Dermis microvascular lymphatic vessel endothelial cell (primary cell): ENCODE data around the gene NT5DC2. TPM values are rescaled to one million over a fixed set of nuclear protein-coding genes. Genes with fewer than 3 reads are reported as not detected.

Experiments
- DNase-seq, 2 donors: peaks; one replicate each; pipeline versions ENCODE4 v3.0.0 to v3.0.0-alpha.2; 2010; ENCODE audit warnings: low read depth in 2 of 2
- total RNA-seq: library from RNA; depleted of rRNA; stranded (reverse); fragments of >200 nt; gene quantifications from 2 replicates; pipeline ENCODE4 v1.2.1, GENCODE V29; 2014

Gene NT5DC2
- total RNA-seq, 1 donor from 2014 or later: 24.4 TPM

DNA sequence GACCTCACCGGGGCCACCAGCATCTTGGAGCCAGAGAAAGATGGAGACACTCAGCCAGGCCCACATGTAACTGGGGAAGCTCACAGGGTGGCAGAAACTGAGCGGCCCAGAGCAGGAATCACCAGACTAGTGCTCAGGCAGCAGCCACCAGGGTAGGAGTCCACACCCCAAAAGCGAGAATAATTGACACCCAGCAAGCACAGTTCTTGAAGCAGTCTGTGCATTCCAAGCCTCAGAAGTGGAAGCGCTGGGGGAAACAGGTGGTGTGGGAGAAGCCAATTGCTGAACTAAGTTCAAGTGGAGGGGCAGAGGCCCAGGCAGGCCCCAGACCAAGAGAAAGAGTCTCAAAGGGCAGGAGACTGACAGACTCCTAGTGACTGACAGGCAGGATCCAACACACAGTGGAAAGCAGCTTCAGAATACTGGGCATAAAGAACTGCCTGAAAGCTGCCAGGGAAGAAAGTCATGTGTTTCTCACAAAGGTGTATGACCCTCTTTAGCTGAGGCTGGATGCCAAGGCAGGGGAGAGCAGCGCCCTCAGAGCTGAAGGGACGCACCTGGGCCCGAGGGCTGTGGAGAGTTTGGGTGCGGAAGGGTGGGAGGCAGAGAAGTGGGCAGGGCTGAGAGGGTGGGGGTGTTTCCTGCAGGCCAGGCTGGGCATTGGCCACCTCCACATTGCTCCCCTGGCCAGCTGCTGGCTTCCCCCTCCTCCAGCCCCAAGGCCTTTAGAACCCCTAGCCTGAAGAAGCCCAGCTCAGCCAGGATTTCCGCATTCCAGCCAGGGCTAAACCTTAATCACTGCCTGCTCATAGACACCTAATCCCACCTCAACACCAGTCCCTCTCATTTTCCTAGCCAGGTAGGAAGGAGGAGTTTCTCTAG, 7.7 kb downstream of the NT5DC2 start:
- DNase-seq: no peak

DNA sequence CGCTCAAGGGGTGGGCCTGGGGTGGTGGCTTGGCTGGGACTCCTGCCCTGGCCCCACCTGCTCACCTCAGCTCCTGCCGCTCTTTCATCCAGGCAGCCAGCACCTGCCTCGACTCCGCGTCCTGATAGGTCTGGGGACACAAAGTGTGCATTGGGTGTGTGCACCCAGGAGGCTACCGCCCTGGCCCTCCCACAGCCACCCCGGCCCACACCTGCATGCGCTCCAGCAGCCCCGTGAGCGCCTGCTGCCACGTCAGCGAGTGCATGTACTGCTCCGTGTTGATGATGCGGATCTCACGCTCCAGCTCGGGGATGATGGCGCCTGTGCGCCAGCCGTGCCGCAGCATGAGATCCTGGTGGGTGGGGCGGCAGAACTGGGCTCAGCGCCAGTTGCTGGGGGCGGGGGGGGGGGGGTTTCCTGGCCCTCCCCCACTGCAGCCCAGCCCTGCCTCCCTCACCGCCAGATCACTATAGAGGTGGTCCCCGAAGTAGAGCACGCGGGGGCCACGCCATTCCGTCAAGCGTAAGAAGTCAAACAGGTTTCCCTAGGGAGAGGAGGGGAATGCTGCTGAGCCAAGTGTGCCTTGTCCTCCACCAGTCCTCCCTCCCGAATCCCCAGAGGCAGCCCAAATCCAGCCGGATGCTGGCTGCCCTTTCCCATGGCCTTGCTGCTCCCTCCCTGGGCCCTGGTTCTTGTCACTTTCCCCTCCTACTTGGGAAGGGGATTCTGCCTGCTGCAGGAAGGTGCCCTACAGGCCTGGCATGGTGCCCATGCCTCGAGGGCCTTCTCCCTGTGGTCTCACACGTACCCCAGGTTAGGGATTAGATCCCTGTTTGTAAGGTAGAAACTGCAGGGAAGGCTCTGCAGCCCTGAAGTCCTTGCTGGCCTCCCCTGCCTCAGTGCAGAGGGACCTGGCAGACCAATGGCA, 8.6 kb downstream of the NT5DC2 start:
- DNase-seq: peak; percentile 30 to 68

DNA sequence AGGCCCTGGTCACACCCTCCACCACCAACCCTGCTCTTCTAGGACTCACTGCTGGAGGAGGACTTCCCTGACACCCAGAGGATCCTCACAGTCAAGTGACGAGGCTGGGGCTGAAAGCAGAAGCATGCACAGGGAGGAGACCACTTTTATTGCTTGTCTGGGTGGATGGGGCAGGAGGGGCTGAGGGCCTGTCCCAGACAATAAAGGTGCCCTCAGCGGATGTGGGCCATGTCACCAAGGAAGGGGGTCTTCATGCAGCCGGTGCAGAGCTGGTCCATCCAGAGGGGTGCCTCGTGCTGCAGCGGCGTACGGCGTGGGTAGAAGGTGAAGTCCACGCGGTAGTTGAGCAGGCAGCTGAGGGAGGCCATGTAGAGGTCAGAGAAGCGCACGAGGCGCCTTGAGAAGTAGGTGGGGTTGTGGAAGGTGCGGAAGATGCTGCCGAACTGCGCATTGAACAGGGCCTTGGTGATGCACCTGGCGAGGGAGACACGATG, 9.4 kb downstream of the NT5DC2 start:
- DNase-seq: no peak

DNA sequence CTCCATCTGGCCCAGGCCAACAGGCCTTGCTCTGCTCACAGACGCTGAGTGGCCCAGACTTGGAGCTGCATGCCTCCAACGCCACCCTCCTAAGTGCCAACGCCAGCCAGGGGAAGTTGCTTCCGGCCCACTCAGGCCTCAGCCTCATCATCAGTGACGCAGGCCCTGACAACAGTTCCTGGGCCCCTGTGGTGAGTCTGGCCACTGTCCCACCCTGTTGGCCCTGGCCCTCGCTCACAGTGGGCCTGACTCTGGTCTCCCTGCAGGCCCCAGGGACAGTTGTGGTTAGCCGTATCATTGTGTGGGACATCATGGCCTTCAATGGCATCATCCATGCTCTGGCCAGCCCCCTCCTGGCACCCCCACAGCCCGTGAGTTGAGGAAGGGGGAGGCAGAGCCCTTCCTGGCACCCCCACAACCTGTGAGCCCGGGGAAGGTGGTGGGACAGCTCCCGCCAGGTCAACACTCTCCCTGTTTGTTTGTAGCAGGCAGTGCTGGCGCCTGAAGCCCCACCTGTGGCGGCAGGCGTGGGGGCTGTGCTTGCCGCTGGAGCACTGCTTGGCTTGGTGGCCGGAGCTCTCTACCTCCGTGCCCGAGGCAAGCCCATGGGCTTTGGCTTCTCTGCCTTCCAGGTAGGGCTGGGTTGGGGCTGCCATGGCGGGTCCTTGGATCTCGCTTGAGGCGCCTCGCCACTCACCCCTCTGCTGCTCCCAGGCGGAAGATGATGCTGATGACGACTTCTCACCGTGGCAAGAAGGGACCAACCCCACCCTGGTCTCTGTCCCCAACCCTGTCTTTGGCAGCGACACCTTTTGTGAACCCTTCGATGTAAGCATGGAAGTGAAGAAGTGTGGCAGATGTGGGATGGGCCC, 10.0 kb downstream of the NT5DC2 start:
- no peak for DNase-seq

DNA sequence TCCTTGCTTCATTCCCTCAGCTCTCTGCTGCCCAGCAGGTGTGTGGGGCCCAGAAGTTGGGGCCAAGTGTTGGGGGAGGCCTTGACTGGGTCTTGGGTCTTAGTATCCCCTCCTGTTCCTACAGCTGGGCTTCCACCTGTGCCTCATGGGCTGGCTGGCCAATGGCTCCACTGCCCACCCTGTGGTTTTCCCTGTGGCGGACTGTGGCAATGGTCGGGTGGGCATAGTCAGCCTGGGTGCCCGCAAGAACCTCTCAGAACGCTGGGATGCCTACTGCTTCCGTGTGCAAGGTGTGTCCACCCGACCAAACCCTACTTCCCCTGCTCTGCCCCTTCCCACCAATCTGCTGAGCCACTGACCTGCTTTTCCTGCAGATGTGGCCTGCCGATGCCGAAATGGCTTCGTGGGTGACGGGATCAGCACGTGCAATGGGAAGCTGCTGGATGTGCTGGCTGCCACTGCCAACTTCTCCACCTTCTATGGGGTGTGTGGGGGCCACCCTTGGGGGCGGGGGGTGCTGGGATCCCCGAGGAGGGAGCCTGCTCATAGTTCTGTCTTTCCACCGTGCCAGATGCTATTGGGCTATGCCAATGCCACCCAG, 10.9 kb downstream of the NT5DC2 start:
- DNase-seq: no peak

DNA sequence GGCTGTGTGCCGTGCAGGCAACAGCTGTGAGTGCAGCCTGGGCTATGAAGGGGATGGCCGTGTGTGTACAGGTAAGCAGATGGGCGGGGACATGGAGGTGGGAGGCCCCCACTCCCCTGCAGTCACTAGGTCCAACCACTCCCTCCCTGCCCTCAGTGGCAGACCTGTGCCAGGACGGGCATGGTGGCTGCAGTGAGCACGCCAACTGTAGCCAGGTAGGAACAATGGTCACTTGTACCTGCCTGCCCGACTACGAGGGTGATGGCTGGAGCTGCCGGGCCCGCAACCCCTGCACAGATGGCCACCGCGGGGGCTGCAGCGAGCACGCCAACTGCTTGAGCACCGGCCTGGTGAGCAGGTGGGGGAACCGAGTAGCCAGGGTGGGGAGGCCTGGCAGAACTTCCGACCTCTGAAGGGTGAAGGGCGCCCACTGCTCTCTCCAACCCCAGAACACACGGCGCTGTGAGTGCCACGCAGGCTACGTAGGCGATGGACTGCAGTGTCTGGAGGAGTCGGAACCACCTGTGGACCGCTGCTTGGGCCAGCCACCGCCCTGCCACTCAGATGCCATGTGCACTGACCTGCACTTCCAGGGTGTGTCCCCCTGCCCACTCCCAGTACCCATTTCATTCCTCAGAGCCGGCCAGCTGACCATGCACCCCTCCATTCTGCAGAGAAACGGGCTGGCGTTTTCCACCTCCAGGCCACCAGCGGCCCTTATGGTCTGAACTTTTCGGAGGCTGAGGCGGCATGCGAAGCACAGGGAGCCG, 11.6 kb downstream of the NT5DC2 start:
- DNase-seq: no peak

DNA sequence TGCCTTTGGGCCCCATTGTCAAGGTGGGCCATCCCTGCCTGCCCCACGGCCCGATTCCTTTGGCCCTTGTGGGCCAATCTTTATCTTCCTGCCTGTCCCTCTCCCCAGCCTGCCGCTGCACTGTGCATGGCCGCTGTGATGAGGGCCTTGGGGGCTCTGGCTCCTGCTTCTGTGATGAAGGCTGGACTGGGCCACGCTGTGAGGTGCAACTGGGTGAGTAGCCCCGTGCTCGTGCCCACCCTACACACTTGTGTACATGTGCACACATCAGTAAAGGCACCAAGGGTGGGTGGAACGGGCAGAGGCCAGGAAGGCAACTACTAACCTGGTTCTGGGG, 12.2 kb downstream of the NT5DC2 start:
- no peak for DNase-seq

DNA sequence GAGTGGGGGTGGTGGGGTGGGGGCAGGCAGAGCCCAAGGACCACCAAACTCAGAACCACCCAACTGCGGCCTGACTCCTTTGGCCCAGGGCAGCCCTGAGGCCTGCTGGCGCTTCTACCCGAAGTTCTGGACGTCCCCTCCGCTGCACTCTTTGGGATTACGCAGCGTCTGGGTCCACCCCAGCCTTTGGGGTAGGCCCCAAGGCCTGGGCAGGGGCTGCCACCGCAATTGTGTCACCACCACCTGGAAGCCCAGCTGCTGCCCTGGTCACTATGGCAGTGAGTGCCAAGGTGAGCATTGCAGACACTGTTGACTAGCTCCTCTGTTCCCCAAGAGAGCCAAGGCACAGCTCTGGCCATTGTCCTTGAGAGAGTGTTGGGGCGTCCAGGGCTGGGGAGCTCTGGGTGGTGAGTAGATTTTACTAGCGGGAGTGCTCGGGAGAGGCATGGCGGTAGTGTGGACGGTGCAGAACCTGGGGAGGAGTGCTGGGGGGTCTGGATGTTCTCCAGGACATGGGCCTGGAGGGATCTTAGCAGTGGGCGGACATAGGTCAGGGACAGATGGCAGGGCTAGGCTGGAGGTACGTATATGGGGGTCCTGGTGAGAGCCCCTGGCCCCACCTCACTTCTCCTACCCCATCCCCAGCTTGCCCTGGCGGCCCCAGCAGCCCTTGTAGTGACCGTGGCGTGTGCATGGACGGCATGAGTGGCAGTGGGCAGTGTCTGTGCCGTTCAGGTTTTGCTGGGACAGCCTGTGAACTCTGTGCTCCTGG, 12.8 kb downstream of the NT5DC2 start:
- DNase-seq: no peak

DNA sequence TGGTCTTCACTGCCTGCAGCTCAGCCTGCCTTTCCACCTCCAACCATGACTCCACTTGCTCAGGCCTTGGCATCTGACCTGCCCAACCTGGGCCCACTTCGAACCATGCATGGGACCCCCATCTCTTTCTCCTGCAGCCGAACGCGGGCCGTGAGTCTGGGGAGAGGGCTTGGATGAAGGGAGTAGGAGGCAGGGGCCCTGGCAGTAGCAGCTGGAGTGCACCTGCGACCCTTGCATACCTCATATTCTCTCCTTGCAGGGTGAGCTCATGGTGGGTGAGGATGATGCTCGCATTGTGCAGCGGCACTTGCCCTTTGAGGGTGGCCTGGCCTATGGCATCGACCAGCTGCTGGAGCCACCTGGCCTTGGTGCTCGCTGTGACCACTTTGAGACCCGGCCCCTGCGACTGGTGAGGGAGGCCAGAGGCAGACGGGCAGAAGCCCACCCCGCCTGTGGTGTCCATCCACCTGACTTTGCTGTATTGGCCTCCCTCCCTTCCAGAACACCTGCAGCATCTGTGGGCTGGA, 13.5 kb downstream of the NT5DC2 start:
- DNase-seq: no peak

DNA sequence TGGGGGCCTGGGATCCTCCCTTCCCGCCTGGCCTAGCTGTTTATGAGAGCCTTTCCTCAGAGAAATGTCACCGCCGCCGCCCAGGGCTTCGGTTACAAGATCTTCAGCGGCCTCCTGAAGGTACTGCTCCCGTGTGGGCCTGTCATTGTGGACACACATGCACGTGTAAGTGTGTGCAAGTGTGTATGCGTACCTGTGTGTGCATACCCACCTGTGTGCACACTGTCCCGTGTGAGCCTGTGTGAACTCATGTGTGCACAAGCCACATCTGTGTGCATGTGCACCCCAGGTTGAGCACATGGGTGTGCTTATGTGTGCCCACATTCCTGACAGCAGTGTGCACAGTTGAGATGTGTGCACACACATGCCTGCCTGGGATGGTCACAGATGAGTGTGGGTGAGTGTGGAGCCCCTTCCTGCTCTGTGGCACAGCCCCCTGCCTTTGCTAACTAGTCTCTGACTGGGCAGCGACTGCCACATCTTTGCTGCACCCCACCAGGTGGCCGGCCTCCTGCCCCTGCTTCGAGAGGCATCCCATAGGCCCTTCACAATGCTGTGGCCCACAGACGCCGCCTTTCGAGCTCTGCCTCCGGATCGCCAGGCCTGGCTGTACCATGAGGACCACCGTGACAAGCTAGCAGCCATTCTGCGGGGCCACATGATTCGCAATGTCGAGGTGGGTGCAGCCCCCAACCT, 14.1 kb downstream of the NT5DC2 start:
- DNase-seq: no peak

DNA sequence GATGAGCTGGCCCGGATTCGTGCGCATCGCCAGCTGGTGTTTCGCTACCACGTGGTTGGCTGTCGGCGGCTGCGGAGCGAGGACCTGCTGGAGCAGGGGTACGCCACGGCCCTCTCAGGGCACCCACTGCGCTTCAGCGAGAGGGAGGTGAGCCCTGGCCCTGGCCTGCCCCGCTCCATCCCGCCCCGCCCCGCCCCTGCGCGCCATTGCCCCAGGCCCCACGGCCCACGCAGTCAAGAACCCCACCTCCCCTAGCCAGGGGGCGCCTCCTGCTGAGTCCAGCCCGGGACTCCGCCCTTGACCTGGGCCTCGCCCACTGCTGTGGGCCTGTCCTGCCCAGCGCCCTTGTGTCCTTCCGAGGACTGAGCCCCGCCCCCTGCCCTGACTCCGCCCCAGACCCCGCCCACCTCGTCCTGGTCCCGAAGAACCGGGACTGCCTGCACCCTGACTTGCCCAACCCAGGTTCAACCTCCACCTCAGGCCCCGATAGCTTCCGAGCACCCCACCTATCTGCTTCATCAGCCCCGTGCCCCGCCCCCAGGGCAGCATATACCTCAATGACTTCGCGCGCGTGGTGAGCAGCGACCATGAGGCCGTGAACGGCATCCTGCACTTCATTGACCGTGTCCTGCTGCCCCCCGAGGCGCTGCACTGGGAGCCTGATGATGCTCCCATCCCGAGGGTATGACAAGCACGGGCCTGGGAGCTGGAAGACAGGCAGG, 14.8 kb downstream of the NT5DC2 start:
- DNase-seq: no peak

DNA sequence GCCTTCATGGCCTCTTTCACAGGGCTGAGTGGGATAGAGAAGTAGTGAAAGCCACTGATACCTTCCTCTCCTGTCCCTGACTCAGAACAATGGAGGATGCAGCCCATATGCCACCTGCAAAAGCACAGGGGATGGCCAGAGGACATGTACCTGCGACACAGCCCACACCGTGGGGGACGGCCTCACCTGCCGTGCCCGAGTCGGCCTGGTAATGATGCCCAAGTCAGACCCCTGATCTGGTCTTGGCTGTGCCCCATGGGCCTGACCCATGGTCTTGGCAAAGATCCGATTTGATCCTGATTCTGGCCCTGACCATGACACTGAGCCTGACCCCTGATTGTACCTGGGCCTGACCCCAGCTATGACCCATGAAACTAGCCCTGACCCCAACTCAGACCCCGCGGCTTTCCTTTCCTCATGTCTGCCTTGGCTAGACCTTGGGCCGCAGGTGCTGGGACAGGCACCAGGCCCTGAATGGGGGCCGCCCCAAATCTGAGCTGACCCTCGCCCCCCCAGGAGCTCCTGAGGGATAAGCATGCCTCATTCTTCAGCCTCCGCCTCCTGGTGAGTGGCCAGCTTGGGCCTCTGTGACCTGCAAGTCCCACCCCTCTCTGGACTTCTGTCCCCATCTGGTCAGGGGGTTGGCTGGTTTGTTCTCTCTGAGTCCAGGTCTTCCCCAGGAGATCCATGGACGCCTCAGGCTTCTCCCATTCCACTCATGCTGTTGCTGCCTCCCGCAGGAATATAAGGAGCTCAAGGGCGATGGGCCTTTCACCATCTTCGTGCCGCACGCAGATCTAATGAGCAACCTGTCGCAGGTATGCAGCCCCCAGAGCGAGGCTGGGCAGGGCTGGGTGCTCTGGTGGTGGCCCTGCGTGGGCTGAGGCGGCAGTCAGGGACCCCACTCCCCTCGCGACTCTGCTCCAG, 15.6 kb downstream of the NT5DC2 start:
- no peak for DNase-seq

DNA sequence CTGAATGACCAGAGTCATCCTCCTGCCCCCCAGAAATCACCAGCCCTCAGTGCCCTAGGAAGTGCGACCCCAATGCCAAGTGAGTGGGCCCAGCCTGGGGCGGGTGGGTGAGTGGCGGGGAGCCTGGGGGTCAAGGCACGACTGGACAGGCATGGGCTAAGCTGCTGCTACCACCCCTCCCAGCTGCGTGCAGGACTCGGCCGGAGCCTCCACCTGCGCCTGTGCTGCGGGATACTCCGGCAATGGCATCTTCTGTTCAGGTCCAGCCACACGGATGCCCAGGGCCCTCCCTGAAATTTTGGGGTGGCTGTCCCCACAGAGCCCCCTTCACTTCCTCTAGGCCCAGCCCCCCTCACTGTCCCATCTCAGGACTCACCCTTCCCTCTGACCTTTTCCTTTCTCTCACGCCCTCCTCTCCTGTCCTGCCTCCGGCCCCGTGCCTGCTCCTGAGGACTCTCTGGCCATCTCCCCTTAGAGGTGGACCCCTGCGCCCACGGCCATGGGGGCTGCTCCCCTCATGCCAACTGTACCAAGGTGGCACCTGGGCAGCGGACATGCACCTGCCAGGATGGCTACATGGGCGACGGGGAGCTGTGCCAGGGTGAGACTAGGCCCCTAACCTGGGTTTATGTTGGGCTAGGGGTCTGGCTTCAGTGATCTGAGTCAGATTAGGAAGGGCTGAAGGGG, 17.0 kb downstream of the NT5DC2 start:
- no peak for DNase-seq

DNA sequence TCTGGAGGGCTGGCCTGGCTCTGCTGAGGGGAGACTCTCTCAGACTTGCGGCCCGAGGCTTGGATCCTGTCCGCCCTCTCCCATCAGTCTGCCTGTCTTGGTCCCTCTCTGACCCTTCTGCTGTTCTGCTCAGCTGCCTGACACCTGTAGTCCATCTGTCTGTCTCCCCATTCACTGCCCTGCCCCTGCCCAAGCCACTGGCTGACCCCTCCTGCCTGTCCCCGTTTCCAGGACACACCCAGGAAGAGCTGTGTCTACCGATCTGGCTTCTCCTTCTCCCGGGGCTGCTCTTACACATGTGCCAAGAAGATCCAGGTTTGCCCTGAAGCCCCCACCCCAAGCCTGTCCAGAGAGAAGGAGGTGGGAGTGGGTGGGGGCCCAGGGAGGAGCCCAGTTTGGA, 18.5 kb downstream of the NT5DC2 start:
- no peak for DNase-seq

DNA sequence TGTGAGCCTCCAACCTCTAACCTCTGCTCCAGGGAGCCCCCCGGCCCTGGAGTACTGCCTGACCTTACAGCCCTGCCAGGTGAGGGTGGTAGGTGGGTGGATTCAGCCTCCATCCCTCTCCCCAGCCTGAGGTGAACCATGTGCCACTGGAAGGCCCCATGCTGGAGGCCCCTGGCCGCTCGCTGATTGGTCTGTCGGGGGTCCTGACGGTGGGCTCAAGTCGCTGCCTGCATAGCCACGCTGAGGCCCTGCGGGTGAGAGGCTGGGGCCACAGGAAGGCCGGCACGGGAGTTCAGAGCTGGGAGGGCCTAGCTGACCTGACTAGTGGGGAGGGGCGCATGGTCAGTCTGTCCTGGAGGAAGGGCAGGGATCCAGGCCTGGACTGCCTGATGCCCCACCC, 19.1 kb downstream of the NT5DC2 start:
- DNase-seq: no peak

DNA sequence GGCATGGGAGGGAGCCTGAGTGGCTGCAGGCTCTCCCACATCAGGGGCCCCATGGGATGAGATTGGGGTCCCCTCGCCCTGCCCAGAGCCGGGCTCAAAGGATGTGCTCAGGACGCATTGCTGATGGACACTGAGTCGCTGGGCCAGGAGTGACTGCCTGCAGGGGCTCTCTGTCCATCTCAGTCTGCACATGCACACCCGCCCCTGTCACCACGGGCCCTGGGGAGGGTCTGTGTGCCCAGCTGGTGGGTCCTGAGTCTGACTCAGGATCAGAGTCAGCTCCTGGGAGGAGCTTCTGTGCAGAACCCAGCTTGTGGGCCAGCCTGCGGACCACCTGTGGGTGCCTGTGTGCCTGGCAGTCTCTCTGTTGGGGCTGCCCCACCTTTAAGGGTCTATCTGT, 20.4 kb downstream of the NT5DC2 start:
- DNase-seq: no peak
